22Rv1 (cell line): ENCODE data around the gene PUDP.

Experiments
- H3K27ac ChIP-seq: fragments of 450-650 bp; 2 replicates; pipeline ENCODE4 v1.5.1; 2017
- ZFX ChIP-seq: fragments of 450-650 bp; IDR thresholded peaks from 2 replicates; pipeline ENCODE4 v1.6.1; 2017; ENCODE audit warnings: antibody characterized with exemption, borderline replicate concordance
- TF ChIP-seq, protein P1 (sequence below): fragments of 450-650 bp; IDR thresholded peaks from 2 replicates; pipeline ENCODE4 v1.5.1; 2017; ENCODE audit warnings: mild to moderate bottlenecking

PUDP gene

DNA sequence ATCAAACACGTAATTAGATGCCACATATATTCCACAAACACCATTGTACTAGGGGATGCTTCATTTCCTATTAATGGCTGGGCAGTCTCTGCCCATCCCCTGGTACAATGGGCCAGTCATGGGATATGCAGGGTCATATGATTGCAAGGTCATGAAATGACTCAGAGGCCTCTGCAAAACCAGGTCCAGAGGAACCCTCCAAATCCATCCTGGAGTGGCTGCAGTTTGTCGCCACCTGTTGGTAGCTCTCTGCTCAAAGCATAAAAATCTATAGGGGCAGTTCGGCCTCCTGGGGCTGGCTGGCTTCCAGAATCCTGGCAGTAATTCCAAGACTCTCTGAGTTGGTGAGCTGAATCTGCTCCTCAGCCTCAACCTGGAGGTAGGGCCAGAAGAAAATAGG lies 22.9 kb upstream of the PUDP start:
- H3K27ac ChIP-seq: no peak overlapping the region
- TF ChIP-seq ZFX: no peak
- TF ChIP-seq, protein P1, sequence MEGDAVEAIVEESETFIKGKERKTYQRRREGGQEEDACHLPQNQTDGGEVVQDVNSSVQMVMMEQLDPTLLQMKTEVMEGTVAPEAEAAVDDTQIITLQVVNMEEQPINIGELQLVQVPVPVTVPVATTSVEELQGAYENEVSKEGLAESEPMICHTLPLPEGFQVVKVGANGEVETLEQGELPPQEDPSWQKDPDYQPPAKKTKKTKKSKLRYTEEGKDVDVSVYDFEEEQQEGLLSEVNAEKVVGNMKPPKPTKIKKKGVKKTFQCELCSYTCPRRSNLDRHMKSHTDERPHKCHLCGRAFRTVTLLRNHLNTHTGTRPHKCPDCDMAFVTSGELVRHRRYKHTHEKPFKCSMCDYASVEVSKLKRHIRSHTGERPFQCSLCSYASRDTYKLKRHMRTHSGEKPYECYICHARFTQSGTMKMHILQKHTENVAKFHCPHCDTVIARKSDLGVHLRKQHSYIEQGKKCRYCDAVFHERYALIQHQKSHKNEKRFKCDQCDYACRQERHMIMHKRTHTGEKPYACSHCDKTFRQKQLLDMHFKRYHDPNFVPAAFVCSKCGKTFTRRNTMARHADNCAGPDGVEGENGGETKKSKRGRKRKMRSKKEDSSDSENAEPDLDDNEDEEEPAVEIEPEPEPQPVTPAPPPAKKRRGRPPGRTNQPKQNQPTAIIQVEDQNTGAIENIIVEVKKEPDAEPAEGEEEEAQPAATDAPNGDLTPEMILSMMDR: peak; percentile 72

DNA sequence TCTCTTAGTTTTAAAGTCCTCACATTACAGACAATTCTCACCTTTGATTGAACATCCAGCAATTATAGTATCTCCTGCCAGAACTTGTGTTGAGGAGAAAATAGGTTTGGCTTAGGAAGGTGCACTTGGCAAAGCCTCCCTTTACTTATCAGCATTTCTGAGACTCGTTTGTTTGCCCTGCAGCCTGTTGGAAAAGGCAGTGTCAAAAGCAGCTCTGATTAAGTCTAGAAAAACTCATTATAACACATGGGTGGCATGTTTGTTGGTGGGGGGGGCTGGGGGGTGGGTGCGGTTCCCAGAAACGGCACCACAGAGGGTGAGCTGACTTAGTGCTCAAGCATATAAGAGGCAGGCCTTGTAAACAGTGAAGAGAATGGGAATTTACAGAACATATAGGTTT lies 21.7 kb upstream of the PUDP start:
- no peak for TF ChIP-seq ZFX
- TF ChIP-seq, protein P1: no peak
- H3K27ac ChIP-seq: no peak overlapping the region

DNA sequence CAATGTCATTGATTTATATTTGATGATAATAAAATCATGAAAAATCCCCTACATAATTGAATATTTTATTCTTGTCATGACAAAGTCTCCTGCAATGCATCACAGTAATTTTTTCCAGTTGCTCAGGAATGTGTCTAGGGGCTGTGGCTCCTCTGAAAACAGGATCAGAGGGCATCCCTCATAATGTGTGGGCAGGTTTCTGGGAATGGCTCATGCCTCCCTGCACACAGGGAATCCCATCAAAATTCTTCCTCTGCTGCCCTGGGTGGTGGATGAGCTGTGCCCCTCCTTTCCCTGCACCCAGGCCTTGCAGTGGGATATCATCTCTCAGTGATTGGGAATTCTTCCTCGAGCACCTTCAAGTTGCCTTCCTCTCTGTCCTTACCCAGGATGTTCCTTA lies 20.4 kb upstream of the PUDP start:
- H3K27ac ChIP-seq: no peak overlapping the region
- no peak for TF ChIP-seq ZFX
- TF ChIP-seq, protein P1: no peak

DNA sequence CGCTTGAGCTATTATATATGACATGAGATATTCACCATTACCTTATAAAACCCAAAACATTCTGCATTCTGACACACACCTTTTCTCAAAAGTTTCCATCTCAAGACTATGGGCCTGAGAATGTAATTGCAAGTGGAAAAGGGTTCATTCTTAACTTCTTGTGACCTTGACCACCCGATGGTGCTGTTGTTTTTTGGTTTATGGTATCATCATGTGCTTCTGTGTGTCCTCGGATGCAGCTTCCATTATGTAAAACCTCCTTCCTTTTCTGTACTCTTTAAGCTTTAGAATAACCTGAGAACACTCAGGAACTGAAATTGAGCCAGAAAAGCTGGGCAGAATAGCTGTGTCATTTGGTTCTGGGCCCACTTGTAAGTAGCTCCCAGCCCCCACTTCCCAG lies 16.2 kb upstream of the PUDP start:
- H3K27ac ChIP-seq: no peak overlapping the region
- no peak for TF ChIP-seq ZFX
- TF ChIP-seq, protein P1: no peak

DNA sequence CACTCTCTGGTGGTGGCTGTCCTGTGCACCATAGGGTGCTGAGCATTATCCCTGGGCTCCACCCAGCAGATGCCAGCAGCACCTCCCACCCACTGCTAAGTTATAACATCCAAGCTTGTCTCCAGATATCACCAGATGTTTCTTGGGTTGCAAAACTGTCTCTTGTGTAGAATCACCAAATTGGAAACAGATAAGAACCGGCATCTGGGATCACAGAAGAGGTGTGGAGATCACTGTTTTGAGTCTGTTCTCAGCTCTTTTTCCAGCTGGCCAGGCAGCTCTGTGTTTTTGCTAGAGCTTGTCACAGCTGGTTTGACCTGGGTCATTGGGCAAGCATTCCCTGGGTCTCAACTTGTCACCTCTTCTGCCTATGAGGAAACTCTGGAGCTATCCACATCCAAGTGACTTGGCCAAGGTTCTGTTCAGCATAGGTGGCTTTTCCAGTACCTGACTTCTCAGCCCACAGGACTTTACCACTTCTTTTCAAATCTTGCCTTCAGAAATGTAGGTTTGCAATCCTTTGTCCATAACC lies 15.3 kb upstream of the PUDP start:
- TF ChIP-seq, protein P1: no peak
- TF ChIP-seq ZFX: no peak
- H3K27ac ChIP-seq: no peak overlapping the region

DNA sequence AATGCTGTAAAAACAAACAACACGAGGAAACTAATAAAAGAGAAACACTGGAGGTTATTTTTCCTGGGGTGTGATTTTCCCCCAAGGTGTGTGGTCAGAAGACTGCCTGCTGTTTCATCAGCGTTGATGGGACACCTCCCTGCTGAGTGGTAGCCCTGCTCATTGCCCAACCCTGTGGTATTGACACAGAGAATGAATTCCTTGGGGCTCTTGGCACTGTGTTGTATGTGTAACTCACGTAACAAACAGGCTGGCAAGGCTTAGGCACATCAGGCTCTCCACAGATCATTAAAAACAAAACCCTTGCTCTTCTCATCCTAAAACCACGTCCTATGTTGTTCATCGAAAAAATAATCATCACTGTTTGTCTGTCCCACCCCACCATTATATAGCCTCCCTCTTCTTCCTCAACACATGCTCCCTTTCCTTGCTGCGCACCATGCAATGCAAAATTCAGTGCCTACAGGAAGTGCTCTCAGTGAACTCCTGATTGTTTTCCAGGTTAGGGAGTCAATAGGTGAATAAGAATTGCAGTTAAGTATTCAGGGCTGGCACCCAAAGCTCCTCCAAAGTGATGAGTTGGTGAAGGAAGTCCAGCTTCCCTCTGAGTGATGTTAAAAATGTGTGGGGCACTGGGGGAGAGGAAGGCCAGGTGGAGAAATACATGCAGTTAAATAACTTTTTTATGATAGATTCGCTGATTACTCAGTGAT lies 11.4 kb upstream of the PUDP start:
- TF ChIP-seq, protein P1: no peak
- H3K27ac ChIP-seq: no peak overlapping the region

DNA sequence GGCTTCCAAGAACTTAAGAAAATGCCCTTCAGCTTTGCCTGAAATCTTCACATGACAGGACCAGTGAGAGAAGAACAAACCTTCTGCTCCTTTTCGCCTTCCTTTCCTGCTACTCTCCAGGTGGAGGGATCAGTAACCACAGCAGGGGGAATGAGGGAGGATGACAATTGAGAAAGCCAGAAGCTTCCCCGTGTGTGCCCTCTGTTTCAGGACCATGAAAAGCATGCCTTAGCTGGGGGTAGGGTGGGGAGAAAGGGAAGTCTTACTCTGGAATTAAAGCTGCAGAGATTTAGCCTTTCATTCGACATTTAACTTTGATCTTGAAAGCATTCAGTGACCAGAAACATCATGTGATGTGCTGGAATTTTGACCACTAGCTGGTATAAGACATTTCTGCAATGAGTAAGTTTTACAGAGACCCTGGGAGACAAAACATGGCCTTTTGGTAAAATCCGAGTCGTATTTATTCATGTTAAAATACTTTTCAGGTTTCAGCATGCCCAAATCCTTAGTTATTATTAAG lies 10.6 kb upstream of the PUDP start:
- TF ChIP-seq ZFX: no peak
- H3K27ac ChIP-seq: no peak overlapping the region
